Stimulated activated CD8-positive, alpha-beta memory T cell treated with anti-CD3 and anti-CD28 coated beads, Interleukin-15, amount 100 ng/mL, for 48 hours (primary cell): ENCODE results near the gene HEXIM1.
A peak's percentile ranks its signal among the peaks of the same experiment; 100 is the strongest.

ENCODE experiments used
- DNase-seq, 2 donors: peaks; one replicate each; pipeline ENCODE4 v3.0.0-alpha.2; 2020; ENCODE audit warnings: low read depth in 2 of 2

HEXIM1 gene

DNA sequence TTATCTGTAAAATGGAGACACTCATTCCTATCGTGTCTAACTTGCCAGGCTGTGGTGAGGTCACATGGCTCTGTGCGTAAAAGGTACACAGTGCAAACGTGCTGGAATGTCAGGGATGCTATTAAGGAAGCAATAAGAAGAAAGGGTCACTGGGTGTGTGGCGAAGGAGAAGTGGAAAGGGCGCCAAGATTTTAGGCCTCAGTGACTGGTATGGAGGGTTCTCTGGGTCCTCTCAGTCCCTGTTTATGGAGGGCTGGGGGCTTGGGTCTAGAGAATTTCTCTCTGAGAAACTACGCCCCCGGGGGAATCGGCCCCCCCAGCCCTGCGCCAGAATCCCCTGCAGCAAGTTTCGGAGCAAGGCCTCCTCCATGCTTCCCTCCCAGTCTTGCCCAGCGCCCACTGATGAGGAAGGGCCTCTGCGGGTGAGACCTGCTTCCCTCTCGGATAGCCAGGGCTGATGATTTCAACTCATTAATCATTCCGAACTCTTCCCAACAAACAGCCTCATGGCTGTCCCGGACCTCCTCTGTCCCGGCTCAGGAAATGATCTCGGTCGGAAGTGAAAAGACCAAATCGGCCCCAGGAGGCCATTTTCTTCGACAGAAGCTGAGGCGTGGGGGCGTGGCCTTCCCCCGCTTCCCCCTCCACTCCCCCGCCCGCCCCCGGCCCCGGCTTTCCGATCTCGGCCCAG is 1.2 kb upstream of the HEXIM1 start:
- DNase-seq = no peak

DNA sequence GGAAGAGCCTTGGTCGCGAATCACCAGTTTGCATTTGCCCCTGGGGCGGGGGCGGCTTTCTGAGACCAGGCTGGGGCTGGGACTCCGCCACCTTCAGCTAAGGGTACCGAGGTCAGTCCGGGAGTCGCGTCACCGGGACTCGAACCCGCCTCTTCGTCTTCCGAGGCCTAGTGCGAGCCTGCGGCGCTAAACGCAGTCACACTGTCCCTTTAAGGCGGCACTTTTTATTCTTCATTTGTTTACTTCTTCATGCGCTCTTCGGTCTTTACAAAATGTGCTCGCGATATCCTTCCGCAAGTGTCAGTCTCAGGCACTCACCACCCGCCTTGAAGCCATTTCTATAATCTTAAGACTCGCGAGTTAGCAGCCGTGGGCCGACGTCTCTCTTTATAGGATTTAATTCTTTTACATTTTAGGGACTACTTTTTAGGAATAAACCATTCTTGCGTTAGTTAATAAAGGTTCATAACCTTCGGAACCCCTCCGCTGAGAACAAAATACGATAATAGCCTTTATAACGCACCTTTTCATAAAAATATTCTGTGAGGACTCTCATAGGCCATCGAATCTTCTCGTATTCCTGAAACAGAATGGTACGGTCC is 593 bp upstream of the HEXIM1 start:
- peak; percentile 52 to 73 for DNase-seq

DNA sequence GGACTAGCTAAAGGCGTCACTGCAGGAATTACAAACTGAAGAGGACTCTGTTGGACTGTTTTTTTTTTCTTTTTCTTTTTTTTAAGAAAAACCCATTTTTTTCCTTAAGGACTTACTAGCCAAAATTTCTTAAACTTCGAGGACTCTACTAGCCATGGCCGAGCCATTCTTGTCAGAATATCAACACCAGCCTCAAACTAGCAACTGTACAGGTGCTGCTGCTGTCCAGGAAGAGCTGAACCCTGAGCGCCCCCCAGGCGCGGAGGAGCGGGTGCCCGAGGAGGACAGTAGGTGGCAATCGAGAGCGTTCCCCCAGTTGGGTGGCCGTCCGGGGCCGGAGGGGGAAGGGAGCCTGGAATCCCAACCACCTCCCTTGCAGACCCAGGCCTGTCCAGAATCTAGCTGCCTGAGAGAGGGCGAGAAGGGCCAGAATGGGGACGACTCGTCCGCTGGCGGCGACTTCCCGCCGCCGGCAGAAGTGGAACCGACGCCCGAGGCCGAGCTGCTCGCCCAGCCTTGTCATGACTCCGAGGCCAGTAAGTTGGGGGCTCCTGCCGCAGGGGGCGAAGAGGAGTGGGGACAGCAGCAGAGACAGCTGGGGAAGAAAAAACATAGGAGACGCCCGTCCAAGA is 878 bp downstream of the HEXIM1 start:
- peak in 1 of 2 donors; percentile 71 for DNase-seq

DNA sequence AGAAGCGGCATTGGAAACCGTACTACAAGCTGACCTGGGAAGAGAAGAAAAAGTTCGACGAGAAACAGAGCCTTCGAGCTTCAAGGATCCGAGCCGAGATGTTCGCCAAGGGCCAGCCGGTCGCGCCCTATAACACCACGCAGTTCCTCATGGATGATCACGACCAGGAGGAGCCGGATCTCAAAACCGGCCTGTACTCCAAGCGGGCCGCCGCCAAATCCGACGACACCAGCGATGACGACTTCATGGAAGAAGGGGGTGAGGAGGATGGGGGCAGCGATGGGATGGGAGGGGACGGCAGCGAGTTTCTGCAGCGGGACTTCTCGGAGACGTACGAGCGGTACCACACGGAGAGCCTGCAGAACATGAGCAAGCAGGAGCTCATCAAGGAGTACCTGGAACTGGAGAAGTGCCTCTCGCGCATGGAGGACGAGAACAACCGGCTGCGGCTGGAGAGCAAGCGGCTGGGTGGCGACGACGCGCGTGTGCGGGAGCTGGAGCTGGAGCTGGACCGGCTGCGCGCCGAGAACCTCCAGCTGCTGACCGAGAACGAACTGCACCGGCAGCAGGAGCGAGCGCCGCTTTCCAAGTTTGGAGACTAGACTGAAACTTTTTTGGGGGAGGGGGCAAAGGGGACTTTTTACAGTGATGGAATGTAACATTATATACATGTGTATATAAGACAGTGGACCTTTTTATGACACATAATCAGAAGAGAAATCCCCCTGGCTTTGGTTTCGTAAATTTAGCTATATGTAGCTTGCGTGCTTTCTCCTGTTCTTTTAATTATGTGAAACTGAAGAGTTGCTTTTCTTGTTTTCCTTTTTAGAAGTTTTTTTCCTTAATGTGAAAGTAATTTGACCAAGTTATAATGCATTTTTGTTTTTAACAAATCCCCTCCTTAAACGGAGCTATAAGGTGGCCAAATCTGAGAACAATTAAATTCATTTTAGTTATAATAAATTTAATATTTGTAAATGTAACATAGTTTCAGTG is 1.7 kb downstream of the HEXIM1 start:
- no peak for DNase-seq

DNA sequence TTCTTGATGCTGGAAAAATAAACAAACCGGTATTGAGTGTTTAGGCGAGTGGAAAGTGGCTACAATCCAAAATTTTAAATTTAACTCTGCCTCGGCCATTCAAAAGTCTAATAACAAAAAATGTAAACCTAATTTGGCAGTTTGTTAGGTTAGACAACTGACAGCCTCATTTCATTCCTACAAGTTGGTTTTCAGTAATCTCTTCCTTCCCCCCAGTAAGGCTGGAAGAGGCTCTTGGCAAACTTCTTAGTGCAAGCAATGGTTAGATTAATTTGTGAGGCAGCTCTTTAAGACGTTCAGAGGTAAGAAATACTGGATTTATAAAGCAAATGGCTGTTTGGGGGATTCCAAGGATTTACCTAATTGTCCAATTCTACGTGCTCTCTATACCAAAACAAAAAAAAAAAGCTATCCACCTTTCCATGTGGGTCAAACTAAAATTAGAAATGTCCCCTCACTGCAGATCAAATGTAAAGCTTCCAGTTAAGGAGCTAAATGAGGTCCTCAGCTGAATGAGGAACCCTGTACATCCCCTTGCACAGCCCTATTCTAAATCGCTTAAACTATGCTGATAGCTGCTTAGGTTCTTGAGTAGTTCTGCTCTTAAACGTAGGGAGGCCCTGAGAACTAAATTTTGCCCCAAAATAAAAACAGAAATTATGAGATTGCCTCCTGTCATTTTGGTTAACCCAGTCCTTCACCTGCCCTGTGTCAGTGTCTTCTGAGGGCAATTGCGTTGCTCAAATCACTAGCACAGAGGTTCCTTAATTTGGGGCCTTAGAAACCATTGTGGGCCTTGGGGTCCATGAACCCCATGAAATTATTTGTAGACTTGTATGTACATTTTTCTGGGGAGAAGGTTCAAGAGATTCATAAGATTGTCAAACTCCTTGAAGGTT is 2.9 kb downstream of the HEXIM1 start:
- no peak for DNase-seq

DNA sequence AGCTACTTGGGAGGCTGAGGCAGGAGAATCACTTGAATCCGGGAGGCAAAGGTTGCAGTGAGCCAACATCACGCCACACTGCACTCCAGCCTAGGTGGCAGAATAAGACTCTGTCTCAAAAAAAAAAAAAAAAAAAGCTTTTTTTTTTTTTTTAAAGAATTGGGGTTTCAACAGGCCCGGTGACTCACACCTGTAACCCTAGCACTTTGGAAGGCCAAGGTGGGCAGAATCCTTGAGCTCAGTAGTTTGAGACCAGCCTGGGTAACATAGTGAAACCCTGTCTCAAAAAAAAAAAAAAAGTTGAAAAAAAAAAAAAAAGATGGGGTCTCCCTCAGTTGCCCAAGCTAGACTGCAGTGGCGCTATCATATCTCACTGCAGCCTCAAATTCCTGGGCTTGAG is 6.8 kb downstream of the HEXIM1 start:
- no peak for DNase-seq

DNA sequence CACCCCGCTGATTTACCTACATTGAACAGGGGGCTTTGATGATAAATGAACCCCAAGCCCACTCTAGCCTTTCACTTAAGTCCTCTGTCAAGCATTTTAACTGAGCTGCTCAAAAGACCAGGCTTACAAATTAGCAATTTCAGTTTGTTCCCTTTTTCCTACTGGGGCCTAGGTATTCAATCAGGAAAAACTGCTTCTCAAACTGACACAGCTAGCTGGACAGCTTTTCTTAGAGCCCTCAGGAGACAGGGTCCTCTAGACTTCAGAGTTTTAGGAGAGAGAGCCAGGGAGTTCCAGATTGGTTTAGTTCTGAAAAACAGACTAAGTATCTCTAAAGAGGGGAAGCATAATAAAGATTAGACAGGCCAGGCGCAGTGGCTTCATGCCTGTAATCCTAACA is 7.2 kb downstream of the HEXIM1 start:
- DNase-seq = no peak

DNA sequence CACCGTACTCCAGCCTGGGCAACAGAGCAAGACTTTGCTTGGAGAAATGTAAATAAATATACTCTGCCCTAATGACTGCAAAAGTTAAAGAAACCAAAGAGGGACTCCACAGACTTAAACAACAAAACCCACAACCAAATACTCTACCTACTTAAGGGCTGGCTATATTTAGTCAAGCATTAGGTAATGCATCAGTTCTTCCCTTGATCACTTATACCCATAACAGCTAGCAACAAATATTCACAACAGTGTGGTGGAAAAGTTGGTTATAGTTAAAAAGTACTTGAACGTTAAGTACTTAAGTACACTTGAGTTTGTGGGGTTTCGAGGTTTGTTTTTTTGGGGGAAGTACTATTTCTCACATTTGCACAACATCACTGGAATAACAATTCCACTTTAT is 8.0 kb downstream of the HEXIM1 start:
- no peak for DNase-seq

DNA sequence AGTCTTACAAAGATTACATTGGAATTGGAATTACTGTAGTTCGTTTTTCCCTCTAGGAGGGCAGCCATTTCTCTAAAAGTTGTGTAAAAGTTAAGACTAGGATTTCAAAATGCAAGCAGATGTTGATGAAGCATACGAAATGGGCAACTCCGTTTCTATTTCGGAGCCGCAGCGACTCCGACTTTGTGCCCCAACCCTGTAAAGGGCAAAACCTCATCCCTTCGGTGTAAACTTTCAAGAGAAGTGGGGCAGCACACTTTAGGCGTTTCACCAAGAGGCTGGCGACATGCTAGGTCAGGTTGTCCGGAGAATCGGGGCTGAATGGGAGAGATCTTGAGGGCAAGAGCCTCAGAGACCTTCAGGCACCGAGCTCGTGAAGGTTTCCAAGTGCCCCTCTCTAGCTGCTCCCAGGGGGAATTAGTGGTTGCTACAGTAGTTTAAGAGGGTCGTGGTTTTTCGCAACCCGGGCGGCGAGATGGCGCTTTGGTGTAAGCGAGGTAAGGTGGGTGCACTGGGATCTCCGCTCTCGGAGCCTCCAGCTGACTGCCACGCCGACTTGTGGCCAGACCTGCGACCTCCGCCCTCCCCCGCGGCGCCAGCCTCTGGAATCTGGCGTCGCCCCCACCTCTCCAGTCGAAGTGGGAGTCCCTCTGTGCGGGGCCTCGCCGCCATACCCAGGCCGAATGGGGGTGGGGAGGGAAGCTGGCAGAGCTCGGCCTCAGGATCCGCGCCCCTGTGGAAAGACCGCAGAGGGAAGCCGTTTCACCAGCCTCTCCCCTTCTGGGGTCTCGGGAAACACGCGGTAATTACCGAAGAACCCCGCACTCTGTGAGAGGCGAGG is 12.4 kb downstream of the HEXIM1 start:
- DNase-seq = peak; percentile 27 to 37

DNA sequence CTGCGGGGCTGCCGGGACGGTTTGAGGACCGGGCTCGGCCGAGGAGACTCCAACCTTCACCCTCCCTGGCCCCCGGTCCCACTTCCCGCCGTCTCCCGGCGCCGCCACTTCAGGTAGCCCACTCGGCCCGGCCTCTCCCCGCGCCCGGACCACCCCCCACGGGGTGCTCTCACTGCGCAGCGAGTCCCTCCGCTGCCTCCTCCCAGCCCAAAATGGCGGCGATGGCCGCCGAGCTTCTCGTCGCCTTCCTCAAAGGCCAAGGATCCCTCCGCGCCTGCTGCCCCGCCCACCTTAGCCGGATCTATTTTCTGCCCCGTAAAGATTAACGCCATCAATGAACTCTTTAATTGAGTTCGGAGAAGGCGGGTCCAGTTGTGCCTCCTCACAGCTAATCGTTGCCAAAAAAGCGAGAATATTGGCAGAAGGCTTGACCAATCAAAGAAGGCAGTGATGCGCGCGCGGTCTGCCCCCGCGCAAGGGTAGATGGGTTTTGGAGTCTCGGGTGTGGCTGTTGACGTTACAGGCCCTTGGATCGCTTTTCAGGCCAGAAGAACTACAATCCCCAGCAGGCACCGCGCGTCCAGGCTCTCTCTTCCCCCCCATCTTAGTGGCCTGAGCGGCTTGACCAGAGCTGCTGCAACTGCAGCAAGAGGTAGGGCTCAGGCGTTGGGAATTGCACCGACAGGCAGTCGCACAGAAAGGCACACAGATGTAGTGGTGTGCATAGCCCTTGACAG is 13.2 kb downstream of the HEXIM1 start, which contains the start of gene HEXIM2:
HEXIM2 (plus strand) TSS at position 588 of the 737 bp plus-strand sequence. CDS start 919 bp downstream, outside the sequence.
- peak; percentile 95 to 97 for DNase-seq

DNA sequence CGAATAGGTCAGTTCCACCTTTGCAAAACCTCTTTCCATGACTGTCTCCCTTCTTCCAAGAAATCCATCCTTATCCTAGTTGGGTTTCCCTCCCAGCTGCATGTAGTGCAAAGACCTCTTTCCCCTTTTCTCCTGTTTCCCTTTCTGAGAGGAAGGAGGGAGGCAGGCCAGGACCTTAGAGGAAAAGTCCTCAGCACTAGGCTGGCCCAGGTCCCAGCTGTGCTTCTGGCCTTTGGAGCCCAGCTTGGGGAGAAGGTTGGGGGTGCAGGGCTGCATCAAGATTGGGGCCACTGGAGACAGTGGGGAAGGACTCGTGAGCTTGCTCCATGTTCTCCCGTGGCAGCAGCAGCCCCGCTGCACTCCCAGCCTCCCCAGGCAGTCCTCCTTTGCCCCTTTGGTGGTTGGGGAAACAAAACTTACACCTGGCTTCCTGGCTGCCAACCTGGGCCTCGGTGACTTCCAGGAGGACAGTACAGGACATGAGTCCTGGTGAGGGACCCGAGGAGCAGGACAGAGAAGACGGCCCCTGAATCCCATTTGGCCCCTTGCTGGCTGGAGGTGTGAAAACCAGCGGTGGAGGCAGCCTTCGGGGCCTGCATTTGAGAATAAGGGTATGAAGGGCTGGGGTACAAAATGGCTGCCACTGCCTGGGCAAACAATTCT is 13.9 kb downstream of the HEXIM1 start:
- no peak for DNase-seq

DNA sequence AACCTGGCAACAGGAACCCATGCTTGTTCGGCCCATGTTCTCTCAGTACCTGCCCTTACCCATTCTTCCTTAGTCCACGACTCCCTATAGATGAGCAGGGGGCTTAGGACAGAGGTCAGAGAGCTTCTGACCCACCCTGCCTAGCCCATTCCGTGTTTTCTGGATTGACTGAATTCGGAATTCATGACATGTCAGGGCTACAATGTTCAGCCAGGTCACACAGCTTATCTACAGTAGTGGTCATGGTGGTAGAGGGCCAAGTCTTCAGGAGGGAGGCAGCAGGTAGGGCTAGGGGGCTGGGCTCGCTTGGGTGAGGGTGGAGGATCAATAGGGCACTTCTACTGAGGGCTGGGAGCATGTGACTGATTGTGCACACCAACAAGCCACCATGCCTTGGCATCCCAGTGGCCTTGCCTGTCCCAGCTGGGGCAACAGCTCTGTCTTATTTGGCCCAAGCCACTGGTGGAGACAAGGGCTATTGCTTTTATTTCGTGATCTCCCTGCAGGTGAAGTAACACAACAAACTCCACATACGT is 16.5 kb downstream of the HEXIM1 start:
- DNase-seq = no peak

DNA sequence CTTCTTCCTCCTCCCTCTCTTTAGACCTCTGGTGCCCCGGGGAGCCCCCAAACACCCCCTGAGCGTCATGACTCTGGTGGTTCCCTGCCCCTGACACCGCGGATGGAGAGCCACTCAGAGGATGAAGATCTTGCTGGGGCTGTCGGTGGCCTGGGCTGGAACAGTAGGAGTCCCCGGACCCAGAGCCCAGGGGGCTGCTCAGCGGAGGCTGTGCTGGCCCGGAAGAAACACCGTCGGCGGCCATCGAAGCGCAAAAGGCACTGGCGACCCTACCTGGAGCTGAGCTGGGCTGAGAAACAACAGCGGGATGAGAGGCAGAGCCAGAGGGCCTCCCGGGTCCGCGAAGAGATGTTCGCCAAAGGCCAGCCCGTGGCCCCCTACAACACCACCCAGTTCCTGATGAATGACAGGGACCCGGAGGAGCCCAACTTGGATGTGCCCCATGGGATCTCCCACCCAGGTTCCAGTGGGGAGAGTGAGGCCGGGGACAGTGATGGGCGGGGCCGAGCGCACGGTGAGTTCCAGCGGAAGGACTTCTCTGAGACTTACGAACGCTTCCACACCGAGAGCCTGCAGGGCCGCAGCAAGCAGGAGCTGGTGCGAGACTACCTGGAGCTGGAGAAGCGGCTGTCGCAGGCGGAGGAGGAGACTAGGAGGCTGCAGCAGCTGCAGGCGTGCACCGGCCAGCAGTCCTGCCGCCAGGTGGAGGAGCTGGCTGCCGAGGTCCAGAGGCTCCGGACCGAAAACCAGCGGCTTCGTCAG is 20.9 kb downstream of the HEXIM1 start:
- DNase-seq = no peak

DNA sequence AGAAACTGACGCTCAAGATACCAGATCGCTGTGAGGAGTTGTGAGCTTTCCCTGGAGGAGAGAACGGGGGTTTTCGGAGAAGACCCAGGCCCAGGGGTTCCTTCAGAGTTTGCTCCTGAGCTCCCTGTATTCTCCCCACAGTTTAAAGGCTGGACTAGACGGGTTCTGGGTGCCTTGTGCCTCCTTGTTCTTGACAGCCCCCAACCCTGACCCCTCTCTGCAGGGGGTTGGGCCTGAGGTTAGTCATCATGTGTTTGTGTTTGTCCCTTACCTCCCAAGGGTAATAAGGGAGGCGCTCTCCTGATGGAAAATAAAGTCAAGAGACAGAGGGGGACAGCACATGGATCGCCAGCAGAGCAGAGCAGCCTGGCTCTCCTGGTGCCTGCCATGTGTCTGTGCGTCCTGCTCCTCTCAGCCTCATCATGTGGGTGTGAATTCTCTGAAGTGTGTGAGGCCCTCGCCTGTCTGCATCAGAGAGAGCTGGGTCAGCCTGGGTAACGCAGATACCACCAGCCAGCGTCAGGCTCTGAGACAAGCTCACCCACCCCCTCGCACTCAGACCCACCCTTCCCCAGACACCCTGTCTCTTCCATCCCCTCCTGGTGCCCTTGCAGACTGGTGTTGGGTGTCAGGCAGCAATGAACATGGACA is 22.1 kb downstream of the HEXIM1 start:
- no peak for DNase-seq

DNA sequence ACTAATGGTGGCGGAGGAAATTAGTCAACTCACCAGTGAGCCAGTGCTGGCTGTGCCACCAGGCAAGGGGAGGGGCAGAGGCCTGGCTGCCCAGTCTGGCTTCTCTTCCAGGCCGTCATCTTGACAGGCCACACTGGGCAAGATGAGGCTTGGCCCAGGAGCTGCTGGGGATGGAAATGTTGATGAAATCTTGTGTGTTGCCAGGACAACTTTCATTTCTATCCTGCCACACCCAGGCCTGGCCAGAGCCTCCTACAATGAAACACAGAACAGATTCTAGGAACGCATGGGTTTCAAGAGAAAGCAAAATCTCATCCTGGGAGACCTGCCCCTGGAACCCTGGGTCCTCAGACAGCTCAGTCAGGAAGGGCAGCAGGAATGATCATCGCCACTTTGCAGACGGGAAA is 22.7 kb downstream of the HEXIM1 start:
- no peak for DNase-seq

DNA sequence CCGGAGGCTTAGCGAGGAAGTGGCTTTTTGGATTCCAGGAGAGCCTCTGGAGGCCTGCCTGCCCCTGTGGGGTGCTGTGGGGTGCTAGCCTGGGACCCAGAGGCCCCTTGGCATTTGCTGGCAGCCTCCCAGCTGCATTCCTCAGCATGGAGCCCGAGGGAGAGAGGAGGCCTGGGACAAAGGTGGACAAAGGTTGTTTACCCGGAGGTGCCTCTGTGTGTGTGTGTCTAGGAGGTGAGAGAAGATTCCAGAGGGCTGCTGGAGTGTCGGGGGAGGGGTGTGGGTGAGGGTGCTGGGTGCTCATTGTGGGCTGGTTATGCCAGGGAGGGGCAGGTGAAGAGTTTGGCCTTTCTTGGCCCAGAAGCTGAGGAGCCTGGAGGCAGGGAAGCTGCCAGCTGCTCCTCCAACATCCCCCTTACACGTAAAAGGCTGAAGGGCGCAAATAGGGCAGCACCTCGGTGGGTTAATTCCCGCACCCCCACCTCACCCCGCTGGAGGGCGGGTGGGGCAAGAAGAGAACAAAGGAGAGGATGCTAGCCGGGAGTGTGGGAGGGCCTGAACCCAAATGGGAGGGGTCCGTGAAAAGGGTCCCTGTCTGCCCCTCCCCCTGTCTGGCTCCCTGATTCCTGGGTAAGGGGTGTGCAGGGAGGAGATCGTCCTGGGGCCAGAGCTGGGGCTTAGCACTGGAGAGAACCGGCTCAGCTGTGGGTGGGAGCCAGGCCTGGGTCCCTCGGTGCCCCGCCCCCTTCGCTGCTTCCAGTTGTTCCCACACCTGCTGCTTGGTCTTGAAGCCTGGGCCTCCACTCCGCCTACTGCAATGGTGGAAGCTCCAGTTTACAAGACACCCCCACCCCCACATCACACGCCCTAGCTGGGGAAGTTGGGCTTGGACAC is 23.3 kb downstream of the HEXIM1 start:
- DNase-seq = no peak
